Endodermal cell (in vitro differentiated cells): ENCODE results near the gene NBAS. TPM values are rescaled to one million over a fixed set of nuclear protein-coding genes. Genes with fewer than 3 reads are reported as not detected.

Experiments
- DNase-seq: peaks from one replicate; pipeline ENCODE4 v3.0.0-alpha.2; 2017
- H3K27ac ChIP-seq: 2 replicates; pipeline ENCODE4 v1.5.1; 2013; ENCODE audit warnings: mild to moderate bottlenecking, low read depth, low read length, moderate library complexity
- H3K27me3 ChIP-seq: 2 replicates; pipeline ENCODE4 v1.6.1; 2013; ENCODE audit warnings: mild to moderate bottlenecking, low read length, moderate library complexity; ENCODE audit not compliant: insufficient read depth, control insufficient read depth, poor library complexity, severe bottlenecking
- H3K36me3 ChIP-seq: 2 replicates; pipeline ENCODE4 v1.7.0; 2013; ENCODE audit warnings: mild to moderate bottlenecking, low read length, moderate library complexity; ENCODE audit not compliant: control insufficient read depth, insufficient read depth
- H3K4me1 ChIP-seq: one replicate; pipeline ENCODE4 v1.7.0; 2013; ENCODE audit warnings: low read length; ENCODE audit not compliant: control insufficient read depth, insufficient read depth
- H3K4me3 ChIP-seq: 2 replicates; pipeline ENCODE4 v1.5.1; 2013; ENCODE audit warnings: mild to moderate bottlenecking, low read length, moderate library complexity
- H3K9ac ChIP-seq: 2 replicates; pipeline ENCODE4 v1.6.1; 2013; ENCODE audit warnings: mild to moderate bottlenecking, low read length, moderate library complexity; ENCODE audit not compliant: poor library complexity, severe bottlenecking; ENCODE audit errors: extremely low read depth
- H3K9me3 ChIP-seq: 2 replicates; pipeline ENCODE4 v1.6.1; 2013; ENCODE audit warnings: mild to moderate bottlenecking, low read length, moderate library complexity; ENCODE audit not compliant: control insufficient read depth
- H3K27ac Mint-ChIP-seq: 2 replicates; pipeline ENCODE4 v1.8.0; 2020; ENCODE audit warnings: mixed read lengths
- H3K27me3 Mint-ChIP-seq: 2 replicates; pipeline ENCODE4 v1.8.0; 2021; ENCODE audit warnings: mild to moderate bottlenecking, mixed read lengths; ENCODE audit not compliant: insufficient read depth
- H3K36me3 Mint-ChIP-seq: 2 replicates; pipeline ENCODE4 v1.8.0; 2020; ENCODE audit warnings: low read depth, mixed read lengths
- H3K4me1 Mint-ChIP-seq: 2 replicates; pipeline ENCODE4 v1.8.0; 2020; ENCODE audit warnings: mixed read lengths
- H3K4me3 Mint-ChIP-seq: 2 replicates; pipeline ENCODE4 v1.8.0; 2020; ENCODE audit warnings: mild to moderate bottlenecking, moderate library complexity, mixed read lengths
- H3K9me3 Mint-ChIP-seq: 2 replicates; pipeline ENCODE4 v1.8.0; 2020; ENCODE audit warnings: mild to moderate bottlenecking, mixed read lengths
- CTCF ChIP-seq: fragments of 200-600 bp; sonication (generic); conservative IDR thresholded peaks from 2 replicates; pipeline ENCODE4 v1.5.0; 2021; ENCODE audit warnings: antibody characterized with exemption, mild to moderate bottlenecking
- WGBS, 2 experiments: methylation state at CpG; one replicate each; pipeline versions ENCODE4 v1.1.5 to v1.1.7; 2013; ENCODE audit warnings: missing lambda C conversion rate in 2 of 2, mixed read lengths in 1 of 2; ENCODE audit not compliant: insufficient coverage in 1 of 2, insufficient read length in 1 of 2; 5-methylcytosine and 5-hydroxymethylcytosine counted together
- total RNA-seq, 2 donors: library from RNA; stranded (reverse); fragmentation: NEBNext Ultra II Directional in 1 of 2; extraction: Animal tissue kit (Norgen Biotek cat#: 25700) in 1 of 2; gene quantifications; 2 replicates in 1 of 2; 3 replicates in 1 of 2; pipeline ENCODE4 v1.2.1, GENCODE V29; 2021

NBAS gene
- total RNA-seq, 2 donors from 2014 or later = 47.4 to 54.7 TPM

DNA sequence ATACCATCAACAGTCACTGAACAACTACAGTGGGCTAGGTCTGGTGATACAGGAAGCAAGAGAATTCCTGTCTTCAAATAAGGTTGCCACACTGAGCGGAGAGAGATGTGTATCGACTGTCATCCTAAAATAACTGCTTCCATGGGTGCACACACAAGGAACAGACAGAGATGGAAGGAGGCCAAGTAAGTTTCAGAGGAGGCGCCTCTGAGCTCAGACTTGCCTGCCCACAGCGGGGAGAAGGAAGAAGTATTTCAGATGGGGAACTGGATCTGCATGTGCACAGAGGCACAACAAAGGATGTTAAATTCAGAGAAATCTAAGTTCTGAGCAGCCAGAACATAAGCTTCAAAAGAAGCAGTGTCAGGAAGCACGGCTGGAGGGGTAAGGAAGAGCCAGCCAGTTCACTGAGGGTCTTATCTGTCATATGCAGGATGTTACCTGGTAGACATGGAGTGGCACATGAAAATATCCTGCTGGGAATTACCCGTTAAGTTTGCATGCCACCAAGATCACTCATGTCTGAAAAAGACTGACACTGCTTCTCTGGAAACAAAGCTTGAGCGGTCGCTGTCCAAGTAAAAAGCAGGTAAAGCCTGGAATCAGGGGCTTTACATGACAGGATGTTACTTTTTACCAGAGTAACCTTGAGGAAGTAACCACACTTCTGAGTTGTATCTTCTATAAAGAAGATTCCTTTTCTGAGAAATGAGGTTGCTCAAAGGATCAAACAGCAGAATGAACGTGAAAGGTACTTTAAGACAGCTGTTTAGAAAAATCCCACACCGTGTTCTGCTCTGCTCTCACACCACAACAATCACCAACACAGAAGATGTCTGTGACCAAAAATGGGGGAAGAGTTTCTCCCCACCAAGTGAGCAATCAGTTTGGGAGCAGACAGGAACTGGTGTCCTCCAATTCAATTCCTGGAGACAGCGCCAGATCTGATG, 260.2 kb downstream of the NBAS start:
- Histone ChIP-seq H3K4me3 (no peak overlapping the region), H3K27me3 (no peaks in the 10 kb centered on the region), H3K27ac (no peak overlapping the region), H3K36me3 (peaks cover 6% of the 10 kb centered on the region), H3K4me1 (no peaks in the 10 kb centered on the region), H3K9ac (no peak overlapping the region), H3K9me3 (no peaks in the 10 kb centered on the region)
- WGBS, 2 experiments = 95% methylated on average over 9 to 11 of the region's 11 CpGs
- H3K4me3 Mint-ChIP-seq = no peak overlapping the region
- no peaks in the 10 kb centered on the region for H3K27me3 Mint-ChIP-seq
- H3K9me3 Mint-ChIP-seq = no peaks in the 10 kb centered on the region
- no peak for DNase-seq
- TF ChIP-seq CTCF = no peak
- peaks cover 28% of the 10 kb centered on the region for H3K36me3 Mint-ChIP-seq
- H3K4me1 Mint-ChIP-seq = no peaks in the 10 kb centered on the region
- no peak overlapping the region for H3K27ac Mint-ChIP-seq

DNA sequence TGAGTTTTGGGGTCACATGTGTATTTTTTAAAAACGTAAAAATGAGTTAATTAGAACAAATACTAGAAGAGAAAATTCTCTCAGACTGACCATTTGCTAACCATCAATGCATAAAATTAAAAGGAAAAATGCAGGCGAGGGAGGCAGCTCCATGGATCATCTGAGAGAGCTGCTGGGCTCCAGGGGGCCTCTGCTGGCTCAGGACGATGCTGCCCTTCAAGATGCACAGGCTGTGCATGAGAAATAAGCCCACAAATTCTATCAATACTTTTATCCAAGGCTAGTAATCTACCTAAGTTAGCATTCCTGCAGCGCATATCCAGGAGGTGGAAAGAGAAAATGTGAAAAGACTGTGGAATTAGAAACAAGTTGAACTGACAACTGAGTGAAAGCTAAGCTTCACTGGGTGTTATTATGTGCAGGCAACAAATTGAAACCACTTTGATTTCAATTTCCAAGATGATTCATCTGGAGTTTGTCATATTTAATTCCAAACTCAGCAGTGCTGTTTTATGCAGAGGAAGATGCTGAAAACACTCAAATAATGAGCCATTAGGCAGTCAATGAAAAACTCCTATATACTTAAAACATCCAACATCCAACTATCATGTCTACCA, 261.1 kb downstream of the NBAS start:
- no peaks in the 10 kb centered on the region for H3K9me3 Mint-ChIP-seq
- H3K27ac Mint-ChIP-seq = no peak overlapping the region
- H3K4me1 Mint-ChIP-seq = no peaks in the 10 kb centered on the region

GRCh38 chr2:15298770-15299169, 262.4 kb downstream of the NBAS start:
- no peaks in the 10 kb centered on the region for H3K27me3 Mint-ChIP-seq
- no peak overlapping the region for H3K4me3 ChIP-seq
- no peaks in the 10 kb centered on the region for H3K9me3 ChIP-seq
- no peak overlapping the region for H3K27ac Mint-ChIP-seq
- no peak overlapping the region for H3K27ac ChIP-seq
- H3K27me3 ChIP-seq = no peaks in the 10 kb centered on the region
- H3K9ac ChIP-seq = no peak overlapping the region
- no peaks in the 10 kb centered on the region for H3K4me1 ChIP-seq
- TF ChIP-seq CTCF = no peak
- peaks cover 4% of the 10 kb centered on the region for H3K4me1 Mint-ChIP-seq
- 91 to 94% methylated on average over 7 to 8 of the region's 8 CpGs for WGBS, 2 experiments
- no peak overlapping the region for H3K4me3 Mint-ChIP-seq
- H3K36me3 Mint-ChIP-seq = peaks cover 14% of the 10 kb centered on the region
- no peaks in the 10 kb centered on the region for H3K9me3 Mint-ChIP-seq
- H3K36me3 ChIP-seq = peaks cover 3% of the 10 kb centered on the region
- no peak for DNase-seq

More for the DNA sequence above, 261.1 kb downstream of the NBAS start:
- Mint-ChIP-seq H3K27me3 (no peaks in the 10 kb centered on the region), H3K4me3 (no peak overlapping the region), H3K36me3 (peaks cover 21% of the 10 kb centered on the region)
- 89 to 100% methylated on average over 1 to 3 of the region's 4 CpGs for WGBS, 2 experiments
- Histone ChIP-seq H3K9ac (no peak overlapping the region), H3K9me3 (no peaks in the 10 kb centered on the region), H3K4me3 (no peak overlapping the region), H3K36me3 (peaks cover 3% of the 10 kb centered on the region), H3K27ac (no peak overlapping the region), H3K27me3 (no peaks in the 10 kb centered on the region), H3K4me1 (no peaks in the 10 kb centered on the region)
- TF ChIP-seq CTCF = peak; percentile 32
- no peak for DNase-seq
